Vagina (tissue), 2 donors: Measurements from ENCODE around the gene ESPN.

Experiments
- POLR2A ChIP-seq, 2 donors: fragments of 450-650 bp; IDR thresholded peaks; one replicate each; pipeline ENCODE4 v1.6.1; 2017; ENCODE audit warnings: antibody characterized with exemption in 2 of 2, mild to moderate bottlenecking in 2 of 2, moderate library complexity in 2 of 2
- POLR2AphosphoS5 ChIP-seq, 2 donors: sonication (generic); formaldehyde crosslinking; IDR thresholded peaks; one replicate each; pipeline ENCODE4 v1.9.0; 2017; ENCODE audit warnings: antibody characterized with exemption in 2 of 2, mild to moderate bottlenecking in 2 of 2, low read depth in 1 of 2; ENCODE audit not compliant: insufficient read depth in 1 of 2
- TF ChIP-seq, protein P1 (sequence below), 3 experiments: fragments of 450-650 bp in 2 of 3; fragments of 200-600 bp in 1 of 3; sonication (generic) in 1 of 3; IDR thresholded peaks; one replicate each; pipeline ENCODE4 v1.5.1; 2017 to 2019; ENCODE audit warnings: antibody characterized with exemption in 3 of 3, mild to moderate bottlenecking in 2 of 3, moderate library complexity in 2 of 3

DNA sequence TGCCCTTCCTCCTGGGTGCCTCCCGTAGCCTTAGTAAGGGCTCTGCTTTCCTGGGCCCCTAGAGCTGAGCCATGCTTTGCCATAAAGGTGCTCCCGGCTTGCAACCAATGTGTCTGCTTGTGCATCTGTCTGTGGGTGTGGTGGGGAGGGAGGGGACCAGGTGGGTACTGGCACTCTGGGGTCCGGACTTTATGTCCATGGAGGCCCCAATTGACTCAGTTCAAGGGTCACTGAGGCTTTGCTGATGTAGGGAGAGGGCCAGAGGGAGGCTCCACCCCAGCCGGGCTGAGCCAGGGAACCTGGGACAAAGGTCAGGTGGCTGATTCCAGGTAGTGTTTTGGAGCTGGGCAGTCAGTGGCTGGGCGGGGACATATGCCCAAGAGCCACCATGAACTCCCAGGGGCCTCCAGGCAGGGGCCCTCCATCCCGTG, 26.4 kb downstream of the ESPN start:
- TF ChIP-seq POLR2A (IDR thresholded peaks at IDR 0.05) (no peak), POLR2AphosphoS5 (IDR thresholded peaks at IDR 0.05; ENCODE audit: insufficient read depth in 1 of 2, low read depth in 1 of 2) (no peak)
- TF ChIP-seq, protein P1, sequence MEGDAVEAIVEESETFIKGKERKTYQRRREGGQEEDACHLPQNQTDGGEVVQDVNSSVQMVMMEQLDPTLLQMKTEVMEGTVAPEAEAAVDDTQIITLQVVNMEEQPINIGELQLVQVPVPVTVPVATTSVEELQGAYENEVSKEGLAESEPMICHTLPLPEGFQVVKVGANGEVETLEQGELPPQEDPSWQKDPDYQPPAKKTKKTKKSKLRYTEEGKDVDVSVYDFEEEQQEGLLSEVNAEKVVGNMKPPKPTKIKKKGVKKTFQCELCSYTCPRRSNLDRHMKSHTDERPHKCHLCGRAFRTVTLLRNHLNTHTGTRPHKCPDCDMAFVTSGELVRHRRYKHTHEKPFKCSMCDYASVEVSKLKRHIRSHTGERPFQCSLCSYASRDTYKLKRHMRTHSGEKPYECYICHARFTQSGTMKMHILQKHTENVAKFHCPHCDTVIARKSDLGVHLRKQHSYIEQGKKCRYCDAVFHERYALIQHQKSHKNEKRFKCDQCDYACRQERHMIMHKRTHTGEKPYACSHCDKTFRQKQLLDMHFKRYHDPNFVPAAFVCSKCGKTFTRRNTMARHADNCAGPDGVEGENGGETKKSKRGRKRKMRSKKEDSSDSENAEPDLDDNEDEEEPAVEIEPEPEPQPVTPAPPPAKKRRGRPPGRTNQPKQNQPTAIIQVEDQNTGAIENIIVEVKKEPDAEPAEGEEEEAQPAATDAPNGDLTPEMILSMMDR (IDR thresholded peaks at IDR 0.05), result no peak
